Fibroblast of lung (primary cell): ENCODE data around the gene DSC1. TPM values are rescaled to one million over a fixed set of nuclear protein-coding genes. Genes with fewer than 3 reads are reported as not detected.

Experiments
- DNase-seq, 2 donors: peaks; one replicate each; pipeline versions ENCODE4 v3.0.0 to v3.0.0-alpha.2; 2010; ENCODE audit warnings: low read depth in 2 of 2
- H2AFZ ChIP-seq: 2 replicates; pipeline ENCODE4 v1.5.1; 2012; ENCODE audit warnings: low read length, control low read depth, inconsistent platforms
- H3K27ac ChIP-seq: 2 replicates; pipeline ENCODE4 v1.5.1; 2011; ENCODE audit warnings: low read length, control low read depth; ENCODE audit not compliant: insufficient read depth
- H3K27me3 ChIP-seq: 2 replicates; pipeline ENCODE4 v1.5.1; 2011; ENCODE audit warnings: mild to moderate bottlenecking, low read length; ENCODE audit not compliant: control insufficient read depth, insufficient read depth
- H3K36me3 ChIP-seq: 2 replicates; pipeline ENCODE4 v1.5.1; 2011; ENCODE audit warnings: low read length; ENCODE audit not compliant: control insufficient read depth, insufficient read depth
- H3K4me1 ChIP-seq: 2 replicates; pipeline ENCODE4 v1.5.1; 2011; ENCODE audit warnings: low read length; ENCODE audit not compliant: control insufficient read depth, insufficient read depth; ENCODE audit errors: extremely low read depth
- H3K4me2 ChIP-seq: 2 replicates; pipeline ENCODE4 v1.5.1; 2011; ENCODE audit warnings: low read length, control low read depth; ENCODE audit not compliant: insufficient read depth; ENCODE audit errors: extremely low read depth
- H3K4me3 ChIP-seq, 4 experiments: fragments of 200-600 bp in 1 of 4; sonication (generic) in 1 of 4; replicated peaks in 1 of 4; 2 replicates each; pipeline ENCODE4 v1.5.1; 2011 to 2016; ENCODE audit warnings: low read length in 4 of 4, low read depth in 3 of 4, mild to moderate bottlenecking in 3 of 4, control low read depth in 2 of 4, inconsistent platforms in 1 of 4, mixed read lengths in 1 of 4; ENCODE audit not compliant: insufficient read depth in 1 of 4; ENCODE audit errors: control extremely low read depth in 1 of 4
- H3K79me2 ChIP-seq: 2 replicates; pipeline ENCODE4 v1.5.1; 2012; ENCODE audit warnings: mild to moderate bottlenecking, low read length, inconsistent platforms; ENCODE audit not compliant: control insufficient read depth, insufficient read depth
- H3K9ac ChIP-seq: 2 replicates; pipeline ENCODE4 v1.5.1; 2011; ENCODE audit warnings: mild to moderate bottlenecking, low read length, control low read depth; ENCODE audit not compliant: insufficient read depth
- H3K9me3 ChIP-seq: 2 replicates; pipeline ENCODE4 v1.5.1; 2012; ENCODE audit warnings: low read depth, low read length; ENCODE audit not compliant: control insufficient read depth, insufficient read depth
- H4K20me1 ChIP-seq: 2 replicates; pipeline ENCODE4 v1.5.1; 2011; ENCODE audit warnings: low read length; ENCODE audit not compliant: control insufficient read depth, insufficient read depth; ENCODE audit errors: extremely low read depth
- CTCF ChIP-seq, 2 donors: IDR thresholded peaks in 1 of 2; conservative IDR thresholded peaks in 1 of 2; 1 replicate in 1 of 2; 2 replicates in 1 of 2; pipeline ENCODE4 v1.5.1; 2011 to 2012; ENCODE audit warnings: low read length in 2 of 2, control low read depth in 1 of 2, inconsistent platforms in 1 of 2, low read depth in 1 of 2, mild to moderate bottlenecking in 1 of 2
- EZH2 ChIP-seq: IDR thresholded peaks from 2 replicates; pipeline ENCODE4 v1.5.1; 2012; ENCODE audit warnings: low read length, control low read depth, mild to moderate bottlenecking; ENCODE audit errors: missing control alignments
- polyA plus RNA-seq, 2 donors: library from polyadenylated mRNA; depleted of rRNA in 1 of 2; stranded (reverse) in 1 of 2; unstranded in 1 of 2; fragments of >200 nt; gene quantifications; 2 replicates each; pipeline ENCODE4 v1.2.1, GENCODE V29; 2011 to 2012; ENCODE audit warnings: missing spikeins in 1 of 2
- total RNA-seq: library from RNA; depleted of rRNA; stranded (reverse); fragments of >200 nt; gene quantifications from 2 replicates; pipeline ENCODE4 v1.2.1, GENCODE V29; 2014

Gene DSC1
- total and polyA plus RNA-seq, 2 donors (not counting 1 experiment from before 2014, with no cell fraction given): not detected

GRCh38 chr18:31197676-31198075 is 35.0 kb upstream of the DSC1 start:
- H3K27me3 ChIP-seq: no peaks in the 10 kb centered on the region
- H3K4me2 ChIP-seq: no peak overlapping the region
- H3K9ac ChIP-seq: no peak overlapping the region
- peak in 1 of 2 donors; percentile 40 for DNase-seq
- H3K36me3 ChIP-seq: no peaks in the 10 kb centered on the region
- TF ChIP-seq EZH2 (no peak), CTCF (conservative IDR thresholded peaks at IDR 0.05 in 1 of 2, IDR thresholded peaks at IDR 0.05 in 1 of 2; ENCODE audit: low read depth in 1 of 2, low read length in 2 of 2) (no peak)
- no peak overlapping the region for H2AFZ ChIP-seq
- H3K4me1 ChIP-seq: no peaks in the 10 kb centered on the region
- H3K79me2 ChIP-seq: no peaks in the 10 kb centered on the region
- no peak overlapping the region for H3K4me3 ChIP-seq
- H3K27ac ChIP-seq: no peak overlapping the region
- H3K9me3 ChIP-seq: no peaks in the 10 kb centered on the region
- H4K20me1 ChIP-seq: no peaks in the 10 kb centered on the region

- H3K79me2 ChIP-seq: no peaks in the 10 kb centered on the region
- H2AFZ ChIP-seq: no peak overlapping the region
- no peaks in the 10 kb centered on the region for H3K4me1 ChIP-seq
- no peak overlapping the region for H3K4me2 ChIP-seq
- no peaks in the 10 kb centered on the region for H4K20me1 ChIP-seq
- no peak overlapping the region for H3K4me3 ChIP-seq
- H3K27me3 ChIP-seq: no peaks in the 10 kb centered on the region
- H3K9ac ChIP-seq: no peak overlapping the region
- no peak for TF ChIP-seq CTCF (conservative IDR thresholded peaks at IDR 0.05 in 1 of 2, IDR thresholded peaks at IDR 0.05 in 1 of 2; ENCODE audit: low read depth in 1 of 2, low read length in 2 of 2)
- no peak for TF ChIP-seq EZH2
- DNase-seq: no peak
- no peaks in the 10 kb centered on the region for H3K36me3 ChIP-seq
- H3K27ac ChIP-seq: no peak overlapping the region
- H3K9me3 ChIP-seq: no peaks in the 10 kb centered on the region
These were observed 32.4 kb upstream of the DSC1 start for GRCh38 chr18:31195063-31195462.

- Histone ChIP-seq H3K4me3 (no peak overlapping the region), H3K27me3 (no peaks in the 10 kb centered on the region), H3K9ac (no peak overlapping the region), H3K4me1 (no peaks in the 10 kb centered on the region), H3K4me2 (no peak overlapping the region), H2AFZ (no peak overlapping the region), H3K36me3 (no peaks in the 10 kb centered on the region), H3K79me2 (no peaks in the 10 kb centered on the region), H4K20me1 (no peaks in the 10 kb centered on the region), H3K27ac (no peak overlapping the region), H3K9me3 (no peaks in the 10 kb centered on the region)
- DNase-seq: no peak
- TF ChIP-seq CTCF (conservative IDR thresholded peaks at IDR 0.05 in 1 of 2, IDR thresholded peaks at IDR 0.05 in 1 of 2; ENCODE audit: low read depth in 1 of 2, low read length in 2 of 2) (no peak), EZH2 (no peak)
These were observed 29.6 kb upstream of the DSC1 start for GRCh38 chr18:31192086-31192776.
